NCI-H2227 treated with DMSO at 0.1 percent for 48 hours (cell line): ENCODE results near the gene RAD51B.
"Not testable (repeated sequence)": the region's sequence is repeated elsewhere in the genome, so short reads cannot be mapped to it uniquely, and the experiment has no call there.

Experiments used
- DNase-seq: peaks from one replicate; lab custom pipeline; 2025; lab: John Stamatoyannopoulos, UW

The RAD51B gene

GRCh38 chr14:68174446-68174845 is 354.9 kb downstream of the RAD51B start:
- DNase-seq = no peak

DNA sequence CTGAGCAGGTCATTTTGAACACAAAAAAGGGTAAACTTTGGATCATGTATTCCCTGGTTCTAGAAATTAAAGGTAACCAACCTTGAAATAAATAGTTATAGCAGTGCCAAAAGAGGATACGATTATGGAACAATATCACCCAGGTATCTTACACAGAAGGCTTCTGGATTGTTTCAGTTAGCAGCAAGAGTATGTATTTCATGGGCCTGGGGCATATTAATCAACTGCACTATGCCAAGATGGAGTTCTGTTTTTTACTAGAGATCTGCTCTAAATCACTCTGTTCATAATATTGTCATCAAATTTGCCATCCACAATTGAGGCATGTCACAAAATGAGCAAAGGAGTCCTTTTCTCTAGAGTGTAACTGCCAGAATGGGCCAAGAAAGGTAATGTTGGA is 357.1 kb downstream of the RAD51B start:
- DNase-seq = no peak

- DNase-seq = no peak
These were observed 358.1 kb downstream of the RAD51B start for GRCh38 chr14:68177728-68178127.

GRCh38 chr14:68178282-68178681 is 358.7 kb downstream of the RAD51B start:
- DNase-seq = no peak

DNA sequence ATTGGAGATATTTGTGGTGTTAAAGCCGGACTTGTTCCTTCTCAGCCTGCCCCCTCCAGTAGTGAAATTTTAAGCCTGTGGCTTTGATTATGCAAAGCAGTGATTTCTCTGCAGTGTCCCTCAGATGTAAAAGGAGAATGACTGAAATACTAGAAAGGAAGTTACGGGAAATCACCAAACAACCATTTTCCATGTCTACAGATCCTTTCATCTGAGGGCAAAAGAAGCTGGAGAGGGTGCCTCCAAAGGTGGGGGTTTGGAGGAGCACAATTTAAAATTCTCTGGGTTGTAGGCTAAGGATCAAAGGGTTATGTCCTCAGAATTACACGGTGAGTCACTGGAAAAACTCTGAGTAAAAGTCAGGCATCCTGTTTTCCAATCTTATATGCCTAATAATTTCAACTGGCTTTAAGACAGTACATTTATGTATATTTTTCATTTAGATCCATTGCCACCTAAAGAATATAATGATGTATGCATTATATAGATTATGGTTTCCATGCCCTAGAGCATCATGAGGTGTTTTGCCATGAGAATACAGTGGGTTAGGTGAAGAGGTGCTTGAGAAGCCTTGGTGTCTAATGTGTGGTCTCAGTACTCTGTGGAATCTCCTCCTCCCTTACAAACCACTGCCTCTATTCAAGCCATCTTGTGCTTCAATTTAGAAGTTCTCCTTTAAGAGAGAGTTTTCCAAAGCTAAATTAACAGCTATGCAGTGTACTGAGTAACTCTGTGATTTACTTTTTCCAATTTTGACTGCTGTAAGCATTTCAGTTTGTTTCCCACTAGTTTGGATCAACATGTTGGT is 362.1 kb downstream of the RAD51B start:
- no peak for DNase-seq

DNA sequence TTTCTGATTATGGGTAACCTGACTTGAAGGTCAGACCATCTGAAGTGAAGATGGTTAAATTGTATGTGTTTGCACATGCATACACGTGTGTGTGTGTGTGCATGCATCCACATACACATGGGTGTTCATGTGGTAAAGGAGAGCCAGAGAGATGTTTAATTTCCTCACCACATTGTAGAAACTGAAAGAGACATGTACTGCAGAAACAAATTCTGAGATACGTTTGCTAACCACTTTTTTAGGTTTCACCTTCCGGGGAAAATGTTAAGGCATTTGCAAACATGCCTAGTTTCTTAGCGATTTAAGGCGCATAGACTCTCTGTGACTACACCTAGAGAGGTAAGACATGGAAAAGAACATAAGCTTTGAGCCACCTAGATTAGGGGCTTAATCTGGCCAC is 362.9 kb downstream of the RAD51B start:
- DNase-seq = no peak

DNA sequence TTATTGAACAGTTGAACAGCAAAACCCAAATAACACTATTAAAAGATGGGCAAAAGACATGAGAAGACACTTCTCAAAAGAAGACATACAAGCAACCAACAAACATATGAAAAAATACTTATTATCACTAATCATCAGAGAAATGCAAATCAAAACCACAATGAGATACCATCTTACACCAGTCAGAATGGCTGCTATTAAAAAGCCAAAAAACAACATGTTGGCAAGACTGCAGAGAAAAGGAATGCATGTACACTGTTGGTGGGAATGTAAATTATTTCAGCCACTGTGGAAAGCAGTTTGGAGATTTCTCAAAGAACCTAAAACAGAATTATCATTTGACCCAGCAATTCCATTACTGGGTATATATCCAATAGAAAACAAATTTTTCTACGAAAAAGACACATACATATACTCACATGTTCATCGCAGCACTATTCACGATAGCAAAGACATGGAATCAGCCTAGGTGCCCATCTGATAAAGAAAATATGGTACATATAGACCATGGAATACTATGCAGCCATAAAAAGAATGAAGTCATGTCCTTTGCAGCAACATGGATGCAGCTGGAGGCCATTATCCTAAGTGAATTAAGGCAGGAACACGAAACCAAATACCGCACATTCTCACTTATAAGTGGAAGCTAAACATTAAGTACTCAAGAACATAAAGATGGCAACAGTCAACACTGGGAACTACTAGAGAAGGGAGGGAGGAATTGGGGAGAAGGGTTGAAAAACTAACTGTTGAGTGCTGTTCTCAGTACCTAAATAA is 367.1 kb downstream of the RAD51B start:
- DNase-seq = not testable (repeated sequence)

DNA sequence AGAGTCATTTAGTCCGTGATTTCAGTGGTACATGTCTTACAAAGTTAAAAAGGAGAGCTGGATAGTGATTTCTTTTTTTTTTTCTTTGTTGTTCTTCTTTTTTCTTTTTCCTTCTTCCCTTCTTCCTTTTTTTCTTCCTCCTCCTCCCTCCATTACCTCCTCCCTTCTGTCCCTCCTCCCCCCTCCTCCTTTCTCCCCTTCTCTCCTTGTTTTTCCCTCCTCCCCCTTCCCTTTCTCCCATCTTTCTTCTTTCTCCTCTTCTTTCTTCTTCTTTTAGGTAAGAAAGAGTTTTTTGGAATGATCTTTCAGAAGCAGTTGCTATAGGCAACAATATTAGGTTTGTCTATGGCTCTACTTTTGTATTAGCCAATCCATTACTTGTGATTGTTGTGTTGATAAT is 368.6 kb downstream of the RAD51B start:
- DNase-seq = no peak

GRCh38 chr14:68190032-68190431 is 370.5 kb downstream of the RAD51B start:
- DNase-seq = no peak

GRCh38 chr14:68191567-68192321 is 372.2 kb downstream of the RAD51B start:
- DNase-seq = no peak

DNA sequence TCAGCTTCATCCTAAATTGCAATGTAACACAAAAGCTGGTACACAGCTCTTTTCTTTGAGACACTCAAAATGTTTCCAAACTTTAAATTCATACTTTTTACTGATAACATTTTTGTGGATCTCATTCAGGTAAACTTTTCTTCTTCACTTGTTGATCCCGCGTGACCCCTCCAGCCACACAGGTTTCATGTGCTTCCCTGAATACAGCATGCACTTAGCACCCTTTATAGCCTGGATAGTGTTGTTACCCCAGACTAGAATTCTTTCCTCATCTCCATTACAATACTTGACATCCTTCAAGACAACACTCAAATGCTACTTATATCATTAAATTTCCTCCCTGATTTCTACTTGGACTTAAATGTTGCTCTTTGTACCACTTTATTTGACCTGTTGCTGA is 373.4 kb downstream of the RAD51B start:
- no peak for DNase-seq

- DNase-seq = no peak
These were observed 374.5 kb downstream of the RAD51B start for GRCh38 chr14:68193970-68194681.

DNA sequence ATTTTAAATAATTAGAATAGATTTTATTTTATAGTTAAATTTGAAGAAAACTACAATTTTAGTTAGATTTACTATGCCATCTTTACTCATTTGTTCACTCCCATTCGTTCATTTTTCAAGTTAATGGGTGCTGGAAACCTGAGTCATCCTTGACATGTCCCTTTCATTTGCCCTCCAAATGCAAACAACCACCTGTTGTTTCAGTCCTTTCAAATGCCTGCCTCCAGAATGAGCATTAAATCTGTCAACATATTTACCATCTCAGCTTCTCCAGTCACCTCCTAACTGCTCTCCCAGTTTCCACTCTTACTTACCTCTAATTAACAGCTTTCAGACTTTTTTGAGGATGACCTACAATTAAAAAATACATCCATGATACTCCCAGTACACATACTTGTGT is 375.5 kb downstream of the RAD51B start:
- no peak for DNase-seq

DNA sequence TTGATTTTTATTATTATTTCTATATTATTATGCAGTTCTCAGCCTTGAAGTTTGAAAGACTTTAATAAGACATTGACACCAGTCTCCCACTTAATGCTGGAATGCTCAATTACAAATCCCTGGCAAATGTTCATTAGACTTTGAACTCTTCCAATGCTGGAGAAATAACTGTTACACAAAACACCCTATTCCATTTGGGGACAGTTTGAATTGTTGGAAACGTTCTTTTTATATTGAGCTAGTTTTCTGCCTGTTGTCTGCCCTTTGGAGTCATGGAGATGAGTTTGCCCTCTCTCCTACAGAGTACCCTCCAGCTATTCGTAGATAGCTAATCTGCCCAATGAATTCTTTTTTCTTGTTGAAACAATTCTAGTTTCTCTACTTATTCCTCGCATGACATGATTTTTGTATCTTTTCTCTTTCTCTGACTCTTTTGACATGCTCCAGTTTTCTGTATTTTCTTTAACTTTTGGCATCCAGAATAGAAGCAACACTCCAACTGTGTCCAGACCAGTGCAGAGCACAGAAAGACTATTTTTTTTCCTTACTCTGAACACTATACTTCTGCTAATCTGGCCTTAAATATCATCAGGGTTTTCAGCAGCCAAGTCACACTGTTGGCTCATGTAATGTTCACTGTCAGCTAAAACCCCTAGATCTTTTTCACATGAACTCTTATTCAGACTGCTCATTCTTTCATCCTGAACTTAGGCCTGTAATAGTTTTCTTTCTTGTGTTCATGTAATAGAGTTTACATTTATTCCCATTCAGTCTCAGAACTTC is 379.3 kb downstream of the RAD51B start:
- DNase-seq = no peak

GRCh38 chr14:68199554-68200151 is 380.1 kb downstream of the RAD51B start:
- no peak for DNase-seq

GRCh38 chr14:68203871-68204270 is 384.3 kb downstream of the RAD51B start:
- DNase-seq = no peak

DNA sequence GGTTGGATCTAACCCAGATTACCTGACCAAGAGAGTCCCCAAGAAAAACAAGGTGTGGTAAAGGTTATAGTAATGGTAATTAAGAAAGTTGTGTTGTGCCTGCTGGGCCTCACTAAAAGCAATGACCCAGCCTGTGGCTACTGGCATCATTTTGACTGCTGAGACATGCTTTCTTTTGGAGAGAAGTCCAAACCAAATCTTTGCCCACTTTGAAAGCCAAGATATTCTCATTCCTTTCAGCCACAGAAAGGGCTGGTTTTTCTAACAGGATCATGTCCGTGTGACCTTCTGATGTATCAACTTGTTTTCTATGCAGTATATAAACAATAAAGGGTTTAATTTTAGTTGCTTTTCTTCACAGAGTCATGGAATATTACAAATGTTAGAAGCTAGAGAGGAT is 388.6 kb downstream of the RAD51B start:
- DNase-seq = no peak

GRCh38 chr14:68208626-68209317 is 389.2 kb downstream of the RAD51B start:
- DNase-seq = no peak

DNA sequence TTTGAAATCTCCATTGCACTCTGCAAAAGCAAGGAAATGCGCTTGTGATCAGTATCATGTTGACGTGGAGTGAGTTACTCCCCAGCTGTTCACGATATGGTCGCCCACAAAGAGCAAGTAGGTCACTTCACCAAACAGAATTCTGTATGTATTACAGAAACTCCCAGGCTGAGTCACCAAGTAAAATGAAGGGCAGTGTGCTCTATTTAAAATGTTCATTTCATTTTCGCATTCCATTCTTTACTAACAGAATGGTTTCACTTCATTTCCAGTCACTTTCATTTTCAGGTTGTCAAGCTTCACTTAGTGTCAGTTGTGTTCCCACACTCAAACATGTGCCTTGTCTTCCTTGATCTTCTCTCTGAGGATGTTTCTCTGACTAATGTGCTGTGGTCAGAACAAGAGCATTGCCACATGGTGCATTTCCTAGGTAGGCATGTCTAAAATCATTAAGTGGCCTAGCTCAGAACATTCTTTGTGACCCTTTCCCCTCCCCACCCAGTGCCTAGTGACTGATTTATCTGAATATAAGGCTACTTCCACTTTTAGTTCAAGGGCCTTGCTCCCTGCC is 391.2 kb downstream of the RAD51B start:
- no peak for DNase-seq

GRCh38 chr14:68211421-68211820 is 391.8 kb downstream of the RAD51B start:
- no peak for DNase-seq
